ENCODE measurements around the gene GOLGA6L10.
"Not testable (repeated sequence)": the region's sequence is repeated elsewhere in the genome, so short reads cannot be mapped to it uniquely, and the experiment has no call there.

GOLGA6L10 gene

GRCh38 chr15:82338573-82338972 is 10.7 kb downstream of the GOLGA6L10 start:
- DNase-seq = not testable (repeated sequence)

- not testable (repeated sequence) for DNase-seq
Measured at GRCh38 chr15:82338053-82338452, 11.2 kb downstream of the GOLGA6L10 start.

GRCh38 chr15:82337051-82337450 is 12.2 kb downstream of the GOLGA6L10 start:
- DNase-seq = not testable (repeated sequence)

DNA sequence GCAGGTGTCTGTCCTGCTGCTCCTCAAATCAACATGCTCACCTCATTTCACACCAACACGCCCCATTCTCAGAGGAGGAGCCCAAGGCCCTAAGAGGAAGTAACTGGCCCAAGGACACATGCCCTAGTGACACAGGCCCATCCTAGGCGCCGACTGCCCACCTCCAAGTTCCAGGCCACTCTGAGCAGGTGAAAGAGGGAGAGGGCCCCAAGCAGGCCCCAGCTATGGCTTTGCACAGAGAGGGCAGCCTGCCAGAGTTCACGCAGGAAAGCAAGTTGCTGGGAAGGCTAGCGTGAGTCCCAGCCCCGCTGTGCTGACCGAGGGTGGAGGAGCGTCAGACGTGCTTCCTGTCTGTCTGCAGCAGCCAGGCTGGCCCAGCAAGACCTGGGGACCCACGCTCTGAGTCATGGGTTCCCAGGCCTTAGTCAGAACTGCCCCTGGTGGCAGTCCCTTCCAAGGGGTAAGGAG is 13.1 kb downstream of the GOLGA6L10 start:
- not testable (repeated sequence) for DNase-seq

DNA sequence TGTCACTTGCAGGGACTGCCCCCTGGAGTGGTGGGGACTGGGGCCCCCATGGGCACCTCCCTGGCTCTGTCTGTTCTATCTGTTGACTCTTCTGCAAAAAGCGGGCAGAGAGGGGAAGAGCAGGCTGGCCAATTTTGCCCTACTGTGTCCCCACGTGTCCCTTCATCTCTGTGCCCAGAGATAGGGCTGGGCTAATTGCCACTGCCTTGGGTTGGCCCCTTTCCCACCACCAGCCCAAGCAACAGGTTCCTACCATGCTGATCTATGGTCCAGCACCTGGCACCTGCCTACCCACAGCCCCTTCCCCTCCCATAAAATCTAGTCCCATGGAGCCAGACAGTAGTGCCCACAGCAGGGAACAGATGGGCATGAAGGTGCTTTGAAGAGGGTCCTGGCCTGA is 14.3 kb downstream of the GOLGA6L10 start:
- not testable (repeated sequence) for DNase-seq

DNA sequence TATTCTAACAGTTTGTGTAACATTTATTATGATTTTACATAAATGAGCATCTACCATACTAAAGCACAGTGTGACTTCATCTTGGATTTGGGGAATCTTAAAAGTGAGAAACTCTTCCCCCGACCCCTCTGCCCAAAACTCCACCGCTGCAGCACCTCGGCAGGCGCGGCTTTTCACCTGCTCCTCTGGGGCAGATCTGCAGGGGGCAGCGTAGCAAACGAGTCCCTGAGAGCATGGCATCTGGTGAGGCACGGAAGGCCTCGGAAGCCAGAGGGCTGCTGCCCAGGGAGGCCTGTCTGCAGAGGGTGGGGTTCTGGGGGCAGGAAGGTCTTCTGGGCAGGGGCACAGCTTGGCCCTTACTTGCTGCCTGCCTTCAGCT is 14.7 kb downstream of the GOLGA6L10 start:
- DNase-seq = not testable (repeated sequence)

- DNase-seq = not testable (repeated sequence)
Measured at GRCh38 chr15:82333603-82334553, 15.4 kb downstream of the GOLGA6L10 start.

GRCh38 chr15:82332711-82333602 is 16.3 kb downstream of the GOLGA6L10 start:
- not testable (repeated sequence) for DNase-seq

GRCh38 chr15:82331576-82332304 is 17.5 kb downstream of the GOLGA6L10 start:
- not testable (repeated sequence) for DNase-seq

DNA sequence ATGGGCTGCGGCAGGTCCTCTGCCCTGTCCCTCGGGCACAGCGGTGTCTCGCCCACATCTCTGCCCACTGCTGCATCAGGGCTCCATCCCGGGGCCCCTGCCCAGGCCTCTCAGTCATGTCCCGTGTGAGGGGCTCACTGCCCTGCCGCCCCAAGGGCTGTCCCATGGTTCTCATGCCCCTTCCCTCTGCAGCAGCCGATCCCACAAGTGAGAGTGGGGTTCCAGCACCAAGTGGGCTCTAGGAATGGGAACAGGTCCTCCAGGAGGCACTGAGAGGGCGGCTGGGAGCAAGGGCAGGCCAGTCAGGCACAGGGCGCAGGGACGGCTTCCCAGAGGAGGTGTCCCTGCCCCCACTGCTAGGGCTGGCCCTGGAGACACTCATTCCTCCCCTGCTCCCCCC is 18.4 kb downstream of the GOLGA6L10 start:
- DNase-seq = not testable (repeated sequence)

GRCh38 chr15:82329039-82329438 is 20.2 kb downstream of the GOLGA6L10 start:
- DNase-seq = not testable (repeated sequence)

DNA sequence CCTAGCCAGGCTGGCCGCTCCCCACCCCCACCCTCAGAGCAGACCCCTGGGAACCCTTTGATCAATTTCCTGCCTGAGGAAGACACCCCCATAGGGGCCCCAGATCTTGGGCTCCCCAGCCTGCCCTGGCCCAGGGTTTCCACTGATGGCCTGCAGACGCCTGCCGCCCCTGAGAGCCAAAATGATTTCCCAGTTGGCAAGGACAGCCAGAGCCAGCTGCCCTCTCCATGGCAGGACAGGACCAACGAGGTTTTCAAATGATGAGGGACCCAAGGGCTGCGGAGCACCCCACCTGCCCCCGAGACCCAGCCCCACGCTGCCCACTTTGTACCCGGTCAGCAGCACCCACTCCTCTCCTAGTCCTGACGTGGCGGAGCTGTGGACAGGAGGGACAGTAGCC is 21.9 kb downstream of the GOLGA6L10 start:
- DNase-seq = not testable (repeated sequence)

GRCh38 chr15:82326896-82327295 is 22.4 kb downstream of the GOLGA6L10 start:
- DNase-seq = not testable (repeated sequence)

DNA sequence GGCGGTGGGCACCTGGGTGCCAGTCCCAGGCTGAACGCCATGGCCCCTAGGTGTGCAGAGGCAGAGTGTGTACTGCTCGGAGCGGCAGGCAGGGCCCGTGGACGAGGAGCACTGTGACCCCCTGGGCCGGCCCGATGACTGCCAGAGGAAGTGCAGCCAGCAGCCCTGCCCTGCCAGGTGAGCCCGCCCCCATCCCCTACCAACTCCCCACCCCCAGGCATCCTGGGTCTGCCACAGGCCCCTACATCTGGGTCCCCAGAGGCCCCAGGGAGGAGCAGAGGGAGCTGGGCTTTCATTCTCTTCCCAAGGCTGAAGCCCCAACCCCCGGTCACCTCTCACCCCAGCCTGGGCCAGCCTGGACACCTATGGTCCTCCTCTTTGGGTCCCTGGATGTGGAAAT is 23.6 kb downstream of the GOLGA6L10 start:
- not testable (repeated sequence) for DNase-seq

GRCh38 chr15:82324831-82325230 is 24.4 kb downstream of the GOLGA6L10 start:
- not testable (repeated sequence) for DNase-seq

- not testable (repeated sequence) for DNase-seq
Measured at GRCh38 chr15:82322488-82322887, 26.8 kb downstream of the GOLGA6L10 start.

DNA sequence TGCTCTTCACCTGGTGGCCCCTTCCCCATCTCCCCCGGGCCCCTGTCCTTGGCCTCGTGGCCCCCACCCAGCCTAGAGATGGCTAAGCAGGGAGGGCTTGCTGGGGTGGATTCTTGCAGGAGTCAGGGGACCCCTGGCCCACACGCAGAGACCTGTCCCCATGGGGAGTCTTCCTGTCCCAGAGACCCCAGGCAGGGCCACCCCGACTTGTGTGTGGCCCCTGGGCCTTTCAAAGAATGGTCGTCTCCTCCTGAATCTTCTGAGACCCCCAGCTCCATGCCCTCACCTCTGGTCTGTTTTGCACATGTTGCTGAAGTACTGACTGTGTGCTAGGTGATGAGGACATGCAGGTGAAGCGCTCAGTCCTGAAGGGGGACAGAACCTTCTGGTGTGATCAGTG is 28.4 kb downstream of the GOLGA6L10 start:
- DNase-seq = not testable (repeated sequence)

DNA sequence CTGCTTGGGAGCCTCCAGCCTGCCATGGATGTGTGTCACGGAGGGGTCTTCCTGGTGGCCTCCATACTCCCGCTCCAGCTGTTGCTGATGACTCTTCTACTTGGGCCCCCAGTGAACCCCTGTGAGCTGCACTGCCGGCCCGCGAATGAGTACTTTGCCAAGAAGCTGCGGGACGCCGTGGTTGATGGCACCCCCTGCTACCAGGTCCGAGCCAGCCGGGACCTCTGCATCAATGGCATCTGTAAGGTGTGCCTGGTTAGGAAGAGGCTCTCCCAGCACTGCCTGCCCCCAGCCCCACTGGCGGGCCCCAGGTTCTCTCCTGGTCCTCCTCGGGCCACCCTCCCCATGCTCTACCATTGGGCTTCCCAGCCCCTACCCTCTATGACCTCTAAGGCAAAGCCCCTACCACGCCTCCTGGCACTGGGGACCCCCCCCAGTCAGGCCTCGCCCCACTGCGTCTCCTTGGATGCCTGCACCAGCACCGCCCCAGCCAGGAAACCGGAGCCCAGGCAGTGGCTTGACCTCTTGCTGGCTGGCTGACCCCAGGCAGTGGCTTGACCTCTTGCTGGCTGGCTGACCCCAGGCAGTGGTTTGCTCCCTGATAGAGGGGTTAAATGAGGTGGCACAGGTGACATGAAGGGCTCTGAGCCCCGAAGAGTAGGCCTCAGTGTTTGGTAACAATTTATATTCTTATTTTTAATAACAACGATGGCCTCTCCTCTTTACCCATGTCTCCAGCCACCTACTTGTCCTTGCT is 29.6 kb downstream of the GOLGA6L10 start:
- not testable (repeated sequence) for DNase-seq

DNA sequence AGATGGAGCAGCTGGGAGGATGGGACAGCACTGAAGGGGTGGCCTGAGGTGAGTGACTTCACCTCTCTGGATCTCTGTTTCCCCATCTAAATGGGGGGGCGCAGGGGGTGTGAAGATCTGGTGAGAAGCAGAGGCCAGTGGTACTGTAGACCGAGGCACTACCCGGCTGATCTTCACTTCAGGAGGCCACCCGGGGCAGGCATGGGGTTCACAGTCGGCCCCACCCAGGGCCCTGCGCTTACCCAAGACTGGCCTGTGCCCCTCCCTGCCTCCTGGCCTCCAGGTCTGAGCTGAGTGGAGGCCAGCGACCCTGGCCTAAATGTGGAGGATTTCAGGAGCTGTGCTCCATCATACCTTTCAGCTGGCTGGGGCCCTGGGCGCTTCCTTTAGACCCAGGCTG is 31.0 kb downstream of the GOLGA6L10 start:
- DNase-seq = not testable (repeated sequence)

GRCh38 chr15:82317516-82317915 is 31.8 kb downstream of the GOLGA6L10 start:
- DNase-seq = not testable (repeated sequence)

DNA sequence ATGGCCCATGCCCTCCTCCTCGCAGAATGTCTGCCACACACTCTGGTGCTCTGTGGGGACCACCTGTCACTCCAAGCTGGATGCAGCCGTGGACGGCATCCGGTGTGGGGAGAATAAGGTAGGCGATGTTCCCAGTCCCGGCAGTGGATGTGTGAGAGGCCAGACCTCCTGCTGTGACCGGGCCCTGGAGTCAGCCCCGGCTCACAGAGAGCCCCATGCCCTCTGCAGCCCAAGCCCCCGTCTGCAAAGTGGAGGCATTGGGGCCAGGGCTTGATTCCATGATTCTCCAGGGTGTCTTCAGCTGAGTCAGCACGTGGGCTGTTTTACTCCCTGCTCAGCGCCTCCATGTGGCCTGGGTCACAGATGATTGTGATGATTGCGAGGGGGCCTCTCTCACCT is 32.2 kb downstream of the GOLGA6L10 start:
- DNase-seq = no peak
